Keratinocyte (primary cell): ENCODE data around the gene MTCH1.

Experiments used
- CTCF ChIP-seq, 3 experiments: IDR thresholded peaks in 1 of 3; conservative IDR thresholded peaks in 1 of 3; optimal IDR thresholded peaks in 1 of 3; 2 replicates in 2 of 3; 3 replicates in 1 of 3; pipeline versions ENCODE3 to v1.5.1; 2011; ENCODE audit warnings: low read length in 3 of 3, mild to moderate bottlenecking in 3 of 3, moderate library complexity in 2 of 3, control low read depth in 1 of 3, inconsistent platforms in 1 of 3; ENCODE audit not compliant: insufficient read depth in 2 of 3; ENCODE audit errors: extremely low read depth in 1 of 3
- EZH2 ChIP-seq: IDR thresholded peaks from one replicate; pipeline ENCODE4 v1.6.1; 2012; ENCODE audit warnings: inconsistent platforms, mild to moderate bottlenecking, low read length, moderate library complexity

DNA sequence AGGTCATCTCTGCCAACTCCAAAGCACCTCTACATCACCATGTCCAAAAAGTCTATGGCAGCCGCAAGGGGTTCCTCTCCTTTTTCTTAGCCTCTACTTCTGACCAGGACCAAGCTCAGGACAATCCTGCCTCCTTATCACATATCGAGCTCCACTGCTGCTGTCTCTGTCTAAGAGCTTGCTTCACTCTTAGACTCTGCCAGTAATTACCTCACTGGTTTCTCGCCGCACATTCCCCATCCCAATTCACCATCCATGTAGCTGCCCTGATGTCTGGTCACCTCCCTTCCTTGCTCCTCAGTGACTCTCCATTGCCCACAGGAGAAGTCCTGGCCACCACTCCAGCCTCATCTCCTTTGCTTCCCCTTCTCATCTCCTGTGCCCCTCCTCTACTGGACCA lies 55.5 kb downstream of the MTCH1 start:
- TF ChIP-seq CTCF (optimal IDR thresholded peaks at IDR 0.05 in 1 of 3, IDR thresholded peaks at IDR 0.05 in 1 of 3, conservative IDR thresholded peaks at IDR 0.05 in 1 of 3; ENCODE audit: extremely low read depth in 1 of 3, insufficient read depth in 2 of 3, low read length in 3 of 3) = no peak
- no peak for TF ChIP-seq EZH2
